Ovary (tissue), 9 donors: ENCODE results near the gene QPRT. TPM values are rescaled to one million over a fixed set of nuclear protein-coding genes. Genes with fewer than 3 reads are reported as not detected.

Experiments
- DNase-seq, 5 donors: peaks; one replicate each; pipeline ENCODE4 v3.0.0-alpha.2; 2019 to 2020
- H3K27ac ChIP-seq, 2 donors: fragments of 200-600 bp; one replicate each; pipeline versions ENCODE4 v1.5.1 to v1.8.0; 2019 to 2022
- H3K27me3 ChIP-seq: fragments of 200-600 bp; one replicate; pipeline ENCODE4 v1.8.0; 2022
- H3K36me3 ChIP-seq: fragments of 200-600 bp; sonication (generic); one replicate; pipeline ENCODE4 v1.5.1; 2019
- H3K4me1 ChIP-seq: one replicate; pipeline ENCODE4 v1.8.1; 2013; ENCODE audit warnings: mild to moderate bottlenecking, moderate library complexity; ENCODE audit not compliant: insufficient read depth
- H3K4me3 ChIP-seq: fragments of 200-600 bp; sonication (generic); one replicate; pipeline ENCODE4 v1.5.1; 2017
- H3K9me3 ChIP-seq, 2 donors: fragments of 200-600 bp in 1 of 2; sonication (generic) in 1 of 2; one replicate each; pipeline versions ENCODE4 v1.5.1 to v1.8.1; 2013 to 2019; ENCODE audit warnings: mild to moderate bottlenecking in 1 of 2, moderate library complexity in 1 of 2
- EP300 ChIP-seq: sonication (generic); formaldehyde crosslinking; IDR thresholded peaks from one replicate; pipeline ENCODE4 v1.6.1; 2017; ENCODE audit warnings: antibody characterized with exemption
- POLR2A ChIP-seq: fragments of 450-650 bp; IDR thresholded peaks from one replicate; pipeline ENCODE4 v1.6.1; 2017; ENCODE audit warnings: antibody characterized with exemption, mild to moderate bottlenecking, moderate library complexity
- WGBS, 3 donors: extraction: QIAGEN DNeasy Blood & Tissue Kit in 1 of 3; methylation state at CpG; one replicate each; pipeline versions ENCODE4 v1.1.5 to v1.1.7; 2013 to 2017; 5-methylcytosine and 5-hydroxymethylcytosine counted together
- intact Hi-C, 4 donors: fragments of 100-400 bp; cut with DNase I; formaldehyde crosslinking; loops; one replicate each; pipeline versions ENCODE4 v1.11.0 to v1.15.1; 2022 to 2023
- polyA plus RNA-seq, 2 donors: library from polyadenylated mRNA; stranded (reverse); fragments of 200-250 nt in 1 of 2; fragments of 350-450 nt in 1 of 2; fragmentation: Illumina TruSeq in 1 of 2; extraction: RNeasy Lipid Tissue Mini Kit (QIAGEN cat#74804) in 1 of 2; gene quantifications; one replicate each; pipeline ENCODE4 v1.2.3, GENCODE V29; 2013 to 2014
- total RNA-seq, 7 donors: library from RNA; depleted of rRNA in 2 of 7; stranded (reverse); fragments of >200 nt in 2 of 7; fragmentation: NEBNext Ultra II Directional in 3 of 7; extraction: Animal tissue kit (Norgen Biotek cat#: 25700) in 3 of 7; gene quantifications; one replicate each; pipeline versions ENCODE4 v1.1.0 to v1.2.4, GENCODE V29; 2016 to 2023
- TF ChIP-seq, protein P1 (sequence below), 3 donors: fragments of 450-650 bp in 2 of 3; fragments of 200-600 bp in 1 of 3; IDR thresholded peaks; one replicate each; pipeline versions ENCODE4 v1.5.1 to v1.8.0; 2016 to 2022; ENCODE audit warnings: antibody characterized with exemption in 3 of 3, mild to moderate bottlenecking in 1 of 3
- donor health status: DM: no; HTN: no; CAD: no; lungs with moderate emphysema.
- donor health status: DM: no; HTN: no; CAD: no.
- donor health status: Bipolar disorder and iron deficiency.
- donor health status: DM: yes; HTN: yes; CAD: no.
- donor health status: DM: no; HTN: no; CAD: no.
- donor health status: DM: yes; HTN: yes; CAD: no.

Gene QPRT
- total and polyA plus RNA-seq, 9 donors, result 21.4 to 67.9 (median 43.1) TPM

DNA sequence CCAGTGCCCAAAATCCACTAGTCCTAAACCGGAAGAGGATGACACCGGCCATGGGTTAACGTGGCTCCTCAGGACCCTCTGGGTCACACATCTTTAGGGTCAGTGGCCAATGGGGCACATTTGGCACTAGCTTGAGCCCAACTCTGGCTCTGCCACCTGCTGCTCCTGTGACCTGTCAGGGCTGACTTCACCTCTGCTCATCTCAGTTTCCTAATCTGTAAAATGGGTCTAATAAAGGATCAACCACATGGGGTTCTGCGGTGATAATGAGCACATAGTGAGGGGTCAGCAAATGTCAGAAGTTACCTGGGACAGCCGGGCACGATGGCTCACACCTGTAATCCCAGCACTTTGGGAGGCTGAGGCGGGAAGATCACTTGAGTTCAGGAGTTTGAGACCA is 18.4 kb downstream of the QPRT start:
- H3K27me3 ChIP-seq, result no peaks in the 10 kb centered on the region
- intact Hi-C loops, result loop anchor here in 3 of 4 donors (10.0 kb wide), 2 partner anchors 327 to 337 kb away; partner anchors contain the start of genes C16orf92 (in 2 of the 3) and TLCD3B (in 1 of the 3)
- no peaks in the 10 kb centered on the region for H3K9me3 ChIP-seq

DNA sequence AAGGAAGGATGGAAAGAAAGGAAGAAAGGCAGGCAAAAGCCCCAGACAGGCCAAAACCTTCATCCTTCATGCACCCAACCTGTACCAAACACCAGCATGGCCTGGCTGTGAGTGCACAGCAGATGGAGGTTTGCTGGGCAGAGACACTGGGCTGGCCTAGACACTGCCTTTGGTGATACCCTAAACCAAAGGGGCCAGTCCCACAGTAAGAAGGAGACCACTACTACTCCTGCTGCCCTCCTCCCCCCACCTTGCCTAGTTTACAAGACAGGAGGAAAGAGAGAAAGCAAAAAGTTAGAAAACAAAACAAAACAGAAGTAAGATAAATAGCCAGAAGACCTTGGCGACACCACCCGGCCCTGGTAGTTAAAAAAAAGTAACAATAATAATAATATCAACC is 19.1 kb downstream of the QPRT start:
- no peaks in the 10 kb centered on the region for H3K36me3 ChIP-seq
- H3K4me3 ChIP-seq, result no peak overlapping the region
- no peaks in the 10 kb centered on the region for H3K27me3 ChIP-seq
- TF ChIP-seq POLR2A, result no peak
- WGBS, 3 donors, result 36 to 60% (median 37%) methylated on average over 2 of the region's 2 CpGs
- no peak for DNase-seq
- peaks cover 7% of the 10 kb centered on the region for H3K4me1 ChIP-seq
- no peaks in the 10 kb centered on the region for H3K9me3 ChIP-seq
- H3K27ac ChIP-seq, result no peak overlapping the region
- intact Hi-C loops, result loop anchor here (2.0 to 10.0 kb wide), 3 partner anchors 325 to 337 kb away; partner anchors contain the start of genes C16orf92 (in 3 of the 4) and TLCD3B (in 1 of the 4)

More for the DNA sequence above, 18.4 kb downstream of the QPRT start:
- TF ChIP-seq, protein P1, sequence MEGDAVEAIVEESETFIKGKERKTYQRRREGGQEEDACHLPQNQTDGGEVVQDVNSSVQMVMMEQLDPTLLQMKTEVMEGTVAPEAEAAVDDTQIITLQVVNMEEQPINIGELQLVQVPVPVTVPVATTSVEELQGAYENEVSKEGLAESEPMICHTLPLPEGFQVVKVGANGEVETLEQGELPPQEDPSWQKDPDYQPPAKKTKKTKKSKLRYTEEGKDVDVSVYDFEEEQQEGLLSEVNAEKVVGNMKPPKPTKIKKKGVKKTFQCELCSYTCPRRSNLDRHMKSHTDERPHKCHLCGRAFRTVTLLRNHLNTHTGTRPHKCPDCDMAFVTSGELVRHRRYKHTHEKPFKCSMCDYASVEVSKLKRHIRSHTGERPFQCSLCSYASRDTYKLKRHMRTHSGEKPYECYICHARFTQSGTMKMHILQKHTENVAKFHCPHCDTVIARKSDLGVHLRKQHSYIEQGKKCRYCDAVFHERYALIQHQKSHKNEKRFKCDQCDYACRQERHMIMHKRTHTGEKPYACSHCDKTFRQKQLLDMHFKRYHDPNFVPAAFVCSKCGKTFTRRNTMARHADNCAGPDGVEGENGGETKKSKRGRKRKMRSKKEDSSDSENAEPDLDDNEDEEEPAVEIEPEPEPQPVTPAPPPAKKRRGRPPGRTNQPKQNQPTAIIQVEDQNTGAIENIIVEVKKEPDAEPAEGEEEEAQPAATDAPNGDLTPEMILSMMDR (IDR thresholded peaks at IDR 0.05), result no peak
- TF ChIP-seq POLR2A (no peak), EP300 (no peak)
- Histone ChIP-seq H3K36me3 (no peaks in the 10 kb centered on the region), H3K4me1 (peaks cover 7% of the 10 kb centered on the region), H3K4me3 (no peak overlapping the region), H3K27ac (no peak overlapping the region)
- WGBS, 3 donors, result 93 to 98% (median 95%) methylated on average over 7 of the region's 7 CpGs
- no peak for DNase-seq

DNA sequence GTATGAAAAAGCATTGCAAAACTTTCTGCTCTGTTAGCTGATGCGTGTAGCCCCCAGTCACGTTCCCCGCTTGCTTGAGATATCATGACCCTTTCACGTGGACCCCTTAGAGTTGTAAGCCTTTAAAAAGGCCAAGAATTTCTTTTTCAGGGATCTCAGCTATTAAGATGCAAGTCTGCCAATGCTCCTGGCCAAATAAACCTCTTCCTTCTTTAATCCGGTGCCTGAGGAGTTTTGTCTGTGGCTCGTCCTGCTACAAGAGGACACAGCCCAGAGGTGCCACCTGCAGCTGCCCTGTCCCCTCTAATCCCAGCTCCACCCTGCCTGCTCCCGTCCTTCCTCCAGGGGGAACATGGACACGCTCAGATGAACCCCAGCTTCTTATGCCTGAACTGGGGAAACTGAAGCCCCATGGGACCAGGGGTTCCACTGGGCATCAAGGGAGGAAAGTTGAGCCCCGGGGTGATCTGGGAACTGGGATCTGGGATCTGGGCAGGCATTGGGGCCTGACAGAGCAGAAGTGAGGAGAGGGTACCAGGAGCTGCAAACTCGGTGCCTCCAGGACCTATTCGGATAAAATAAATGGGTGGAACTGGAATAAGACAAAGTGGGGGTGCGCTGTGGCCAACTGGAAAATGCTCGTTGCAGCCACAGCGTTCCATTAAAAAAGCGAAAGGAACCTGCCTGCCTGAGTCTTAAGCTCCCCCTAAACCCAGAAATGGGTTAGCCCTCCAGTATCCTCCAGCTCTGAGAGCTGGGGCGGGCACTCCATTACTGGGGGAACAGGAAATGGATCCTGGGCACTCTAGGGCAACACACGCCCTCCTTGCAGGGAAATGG is 19.7 kb downstream of the QPRT start:
- intact Hi-C loops, result loop anchor here (2.0 to 10.0 kb wide), 3 partner anchors 324 to 336 kb away; partner anchors contain the start of genes C16orf92 (in 3 of the 4) and TLCD3B (in 1 of the 4)
- Histone ChIP-seq H3K27ac (no peak overlapping the region), H3K4me3 (no peak overlapping the region), H3K36me3 (no peaks in the 10 kb centered on the region), H3K4me1 (peaks cover 7% of the 10 kb centered on the region), H3K27me3 (no peaks in the 10 kb centered on the region), H3K9me3 (no peaks in the 10 kb centered on the region)
- DNase-seq, result no peak
- TF ChIP-seq, protein P1 (IDR thresholded peaks at IDR 0.05), result no peak
- TF ChIP-seq POLR2A (no peak), EP300 (no peak)
- WGBS, 3 donors, result 83 to 87% (median 85%) methylated on average over 17 of the region's 17 CpGs

DNA sequence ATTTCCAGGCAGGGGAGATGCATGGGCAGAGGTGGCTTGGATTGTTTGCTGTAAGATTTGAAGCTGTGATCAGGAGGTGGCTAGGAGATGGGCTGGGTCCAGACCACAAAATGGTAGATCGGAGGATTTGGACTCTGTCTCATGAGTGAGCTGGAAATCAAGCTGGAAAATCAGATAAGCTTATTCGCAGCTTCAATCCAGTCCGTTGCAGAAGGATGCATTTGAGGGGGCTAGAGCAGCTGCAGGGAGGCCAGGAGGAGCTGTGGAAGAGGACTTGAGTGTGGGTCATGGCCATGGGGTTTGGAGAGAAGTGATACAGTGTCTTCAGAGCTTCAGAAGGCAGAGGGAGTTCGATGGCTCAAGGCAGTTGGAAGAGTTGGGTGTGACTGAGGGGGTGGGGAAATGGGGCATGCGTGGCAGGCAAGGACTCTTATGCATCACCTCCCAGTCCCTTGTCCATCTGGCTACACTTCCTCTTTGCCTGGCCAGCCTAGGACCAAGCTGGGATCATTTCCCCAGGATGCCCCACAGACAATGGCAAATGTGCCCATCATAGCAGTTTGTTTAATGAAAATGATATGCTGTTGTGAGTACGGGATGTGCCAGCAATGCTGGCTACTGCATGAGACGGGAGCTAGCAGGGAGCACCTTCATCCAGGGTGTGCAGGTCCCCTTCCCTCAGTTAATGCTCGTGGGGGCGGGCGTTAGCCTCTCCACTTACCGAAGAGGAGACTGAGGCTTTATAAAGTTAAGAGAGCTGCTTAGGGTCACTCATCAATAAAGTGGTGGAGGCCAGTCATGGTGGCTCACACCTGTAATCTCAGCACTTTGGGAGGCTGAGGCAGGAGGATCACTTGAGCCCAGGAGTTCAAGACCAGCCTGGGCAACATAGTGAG is 20.6 kb downstream of the QPRT start:
- Histone ChIP-seq H3K27me3 (no peaks in the 10 kb centered on the region), H3K27ac (no peak overlapping the region), H3K4me1 (peaks cover 3% of the 10 kb centered on the region), H3K36me3 (no peaks in the 10 kb centered on the region), H3K4me3 (no peak overlapping the region), H3K9me3 (no peaks in the 10 kb centered on the region)
- 73 to 75% (median 73%) methylated on average over 11 of the region's 11 CpGs for WGBS, 3 donors
- TF ChIP-seq, protein P1 (IDR thresholded peaks at IDR 0.05), result no peak
- TF ChIP-seq POLR2A, result no peak
- no peak for TF ChIP-seq EP300
- intact Hi-C loops, result loop anchor here (2.0 to 10.0 kb wide), 3 partner anchors 323 to 335 kb away; partner anchors contain the start of genes C16orf92 (in 3 of the 4) and TLCD3B (in 1 of the 4)
- no peak for DNase-seq
